ENCODE data around the gene KPTN.

KPTN gene

DNA sequence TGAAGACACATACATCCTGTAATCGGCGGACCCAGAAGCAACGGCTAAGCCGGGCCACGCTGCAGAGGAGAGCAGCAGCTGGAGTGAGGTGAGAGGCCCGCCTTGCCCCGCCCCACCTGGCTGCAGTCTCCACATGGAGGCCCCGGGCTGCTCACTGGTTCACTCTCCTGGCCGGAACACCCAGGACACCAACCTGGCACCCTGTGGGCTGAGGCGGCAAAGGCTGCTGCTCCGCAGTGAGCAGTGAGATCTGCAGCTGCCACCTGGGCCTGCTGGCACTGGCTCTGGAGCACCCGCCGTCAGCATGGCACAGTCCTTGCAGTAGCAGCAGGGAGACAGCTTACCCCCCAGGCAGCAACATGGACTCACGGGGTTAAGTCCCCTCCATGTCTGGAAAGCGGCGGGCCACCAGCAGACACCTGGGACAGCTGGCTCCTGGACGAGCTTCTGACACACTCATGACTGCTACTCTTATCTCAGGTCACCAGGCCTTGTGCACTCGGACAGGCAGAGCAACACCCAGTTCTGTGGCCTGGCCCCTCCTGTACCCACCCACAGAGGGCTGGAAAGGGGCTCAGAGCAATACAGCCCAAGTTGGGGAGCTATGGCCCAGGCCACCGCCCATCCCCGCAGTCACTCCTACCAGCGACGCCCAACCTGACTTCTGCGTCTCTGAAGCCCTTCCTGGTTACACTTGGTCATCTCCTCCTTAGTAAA, 13.2 kb upstream of the KPTN start:
- no peak for FAIRE-seq

DNA sequence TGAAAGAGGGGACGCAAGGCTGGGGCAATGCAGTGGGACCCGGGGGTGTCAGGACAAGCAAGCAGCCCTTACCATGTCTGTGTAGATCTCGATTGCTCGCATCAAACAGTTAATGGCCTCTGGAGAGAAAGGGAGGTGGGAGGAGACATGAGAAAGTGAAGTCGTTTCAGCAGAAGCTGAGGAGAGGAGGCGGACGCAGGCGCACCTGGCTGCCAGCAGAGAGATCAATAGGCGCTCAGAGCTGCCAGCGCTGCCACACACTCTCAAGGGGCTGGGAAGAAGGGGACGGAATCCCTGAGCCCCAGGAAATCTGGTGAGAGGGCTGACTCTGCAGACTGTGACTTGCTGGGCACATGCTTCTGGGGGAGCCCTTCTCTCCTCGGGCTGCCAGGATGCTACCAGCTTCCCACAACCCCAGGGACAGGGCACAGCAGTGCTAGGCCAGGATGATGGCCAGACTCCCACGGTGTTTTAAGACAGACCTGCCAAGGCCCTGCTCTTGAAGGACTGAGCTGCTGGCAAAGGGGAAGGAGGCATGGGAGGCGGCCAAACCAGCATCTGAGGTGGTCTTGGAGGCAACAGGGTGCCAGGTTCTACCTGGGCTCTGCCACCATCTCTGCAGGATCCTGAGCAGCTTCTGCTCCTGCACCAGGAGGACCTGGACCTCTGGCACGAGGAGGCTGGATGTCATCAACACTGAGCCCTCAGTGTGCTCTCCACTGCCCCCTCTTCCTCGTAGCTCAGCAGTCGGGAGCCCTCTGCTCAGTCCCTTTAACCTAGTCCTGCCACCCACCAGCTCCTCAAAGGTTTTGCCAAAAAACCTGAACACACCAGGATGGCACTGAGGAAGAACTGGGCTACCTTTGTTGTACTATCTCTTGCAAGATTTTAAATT, 11.7 kb upstream of the KPTN start:
- DNase-seq (ENCODE audit: insufficient read length, low spot score) (no peak), FAIRE-seq (no peak)
- TF ChIP-seq, protein P1, sequence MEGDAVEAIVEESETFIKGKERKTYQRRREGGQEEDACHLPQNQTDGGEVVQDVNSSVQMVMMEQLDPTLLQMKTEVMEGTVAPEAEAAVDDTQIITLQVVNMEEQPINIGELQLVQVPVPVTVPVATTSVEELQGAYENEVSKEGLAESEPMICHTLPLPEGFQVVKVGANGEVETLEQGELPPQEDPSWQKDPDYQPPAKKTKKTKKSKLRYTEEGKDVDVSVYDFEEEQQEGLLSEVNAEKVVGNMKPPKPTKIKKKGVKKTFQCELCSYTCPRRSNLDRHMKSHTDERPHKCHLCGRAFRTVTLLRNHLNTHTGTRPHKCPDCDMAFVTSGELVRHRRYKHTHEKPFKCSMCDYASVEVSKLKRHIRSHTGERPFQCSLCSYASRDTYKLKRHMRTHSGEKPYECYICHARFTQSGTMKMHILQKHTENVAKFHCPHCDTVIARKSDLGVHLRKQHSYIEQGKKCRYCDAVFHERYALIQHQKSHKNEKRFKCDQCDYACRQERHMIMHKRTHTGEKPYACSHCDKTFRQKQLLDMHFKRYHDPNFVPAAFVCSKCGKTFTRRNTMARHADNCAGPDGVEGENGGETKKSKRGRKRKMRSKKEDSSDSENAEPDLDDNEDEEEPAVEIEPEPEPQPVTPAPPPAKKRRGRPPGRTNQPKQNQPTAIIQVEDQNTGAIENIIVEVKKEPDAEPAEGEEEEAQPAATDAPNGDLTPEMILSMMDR (IDR thresholded peaks at IDR 0.05; ENCODE audit: insufficient read depth, missing control alignments), result no peak

More for the DNA sequence above, 13.2 kb upstream of the KPTN start:
- DNase-seq (ENCODE audit: insufficient read length, low spot score), result no peak
- TF ChIP-seq, protein P1 (IDR thresholded peaks at IDR 0.05; ENCODE audit: insufficient read depth, missing control alignments), result no peak

DNA sequence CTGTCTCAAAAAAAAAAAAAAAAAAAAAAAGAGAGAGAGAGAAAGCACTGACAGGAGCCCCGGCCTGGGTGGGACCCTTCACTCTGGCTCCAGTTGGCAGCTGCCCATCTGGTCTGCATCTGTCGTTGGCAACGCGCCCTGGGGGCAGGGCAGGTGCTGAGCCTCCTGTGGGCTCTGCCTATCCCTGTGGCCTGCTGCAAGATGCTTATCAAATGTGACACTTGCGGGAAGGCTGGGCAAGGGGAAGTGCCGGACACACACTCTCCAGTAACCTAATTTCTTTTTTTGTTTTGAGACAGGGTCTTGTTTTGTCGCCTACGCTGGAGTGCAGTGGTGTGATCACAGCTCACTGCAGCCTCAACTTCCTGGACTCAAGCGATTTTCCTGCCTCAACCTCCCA, 10.7 kb upstream of the KPTN start:
- FAIRE-seq (no peak), DNase-seq (ENCODE audit: insufficient read length, low spot score) (no peak)
- TF ChIP-seq, protein P1 (IDR thresholded peaks at IDR 0.05; ENCODE audit: insufficient read depth, missing control alignments), result no peak

DNA sequence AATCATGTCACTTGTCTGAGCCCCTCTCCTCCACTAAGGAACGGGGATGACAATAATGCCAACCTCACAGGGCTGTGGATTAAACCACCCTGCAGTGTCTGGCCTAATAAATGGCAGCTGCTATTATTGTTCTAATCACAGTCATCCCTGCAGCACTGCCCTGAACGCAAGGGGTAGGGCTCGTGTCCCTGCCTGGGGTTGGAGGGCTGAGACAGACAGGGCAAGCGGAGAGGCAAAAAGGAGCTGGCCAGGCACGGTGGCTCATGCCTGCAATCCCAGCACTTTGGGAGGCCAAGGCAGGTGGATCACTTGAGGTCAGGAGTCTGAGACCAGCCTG, 10.2 kb upstream of the KPTN start:
- FAIRE-seq (no peak), DNase-seq (ENCODE audit: insufficient read length, low spot score) (no peak)
- TF ChIP-seq, protein P1 (IDR thresholded peaks at IDR 0.05; ENCODE audit: insufficient read depth, missing control alignments), result no peak

DNA sequence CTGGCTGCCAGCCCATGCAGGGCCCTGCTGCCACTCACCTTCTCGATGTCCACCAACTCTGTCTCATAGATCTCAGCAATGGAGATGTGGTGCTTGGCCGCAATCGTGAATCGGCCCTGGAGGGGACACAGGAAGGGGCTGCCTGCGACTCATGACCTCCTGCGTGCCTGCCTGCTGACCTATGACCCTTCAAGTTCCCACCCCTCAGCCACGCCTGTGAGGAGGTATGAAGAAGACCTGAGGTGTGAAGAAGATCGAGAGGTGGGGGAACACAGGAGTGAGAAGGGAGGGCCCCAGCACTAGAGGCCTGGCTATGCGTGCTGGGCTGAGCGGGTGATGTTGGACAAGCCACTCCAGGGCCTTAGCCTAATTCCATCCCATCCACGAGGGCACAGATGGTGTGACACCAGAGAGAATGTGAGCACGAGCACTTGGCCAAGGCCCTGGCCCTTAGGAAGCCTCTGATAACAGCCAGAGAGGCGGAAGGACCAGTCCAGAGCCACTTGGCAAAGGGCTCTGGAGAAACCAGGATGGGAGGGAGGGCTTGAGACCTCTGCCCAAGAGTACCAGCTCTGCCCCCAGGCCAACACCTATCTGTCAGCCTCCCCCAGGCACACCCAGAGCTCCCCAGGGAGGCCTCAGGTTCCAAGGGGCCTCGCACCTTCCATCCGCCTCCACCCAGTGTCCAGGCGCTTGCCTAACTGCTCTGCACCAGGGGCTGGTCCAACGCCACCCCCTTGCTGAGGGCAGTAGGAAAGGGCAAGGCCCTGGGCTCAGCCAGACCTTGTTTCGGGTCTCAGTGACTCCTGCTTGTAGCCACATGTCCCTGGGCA, 9.6 kb upstream of the KPTN start:
- TF ChIP-seq, protein P1 (IDR thresholded peaks at IDR 0.05; ENCODE audit: insufficient read depth, missing control alignments), result no peak
- FAIRE-seq, result no peak
- DNase-seq (ENCODE audit: insufficient read length, low spot score), result no peak

DNA sequence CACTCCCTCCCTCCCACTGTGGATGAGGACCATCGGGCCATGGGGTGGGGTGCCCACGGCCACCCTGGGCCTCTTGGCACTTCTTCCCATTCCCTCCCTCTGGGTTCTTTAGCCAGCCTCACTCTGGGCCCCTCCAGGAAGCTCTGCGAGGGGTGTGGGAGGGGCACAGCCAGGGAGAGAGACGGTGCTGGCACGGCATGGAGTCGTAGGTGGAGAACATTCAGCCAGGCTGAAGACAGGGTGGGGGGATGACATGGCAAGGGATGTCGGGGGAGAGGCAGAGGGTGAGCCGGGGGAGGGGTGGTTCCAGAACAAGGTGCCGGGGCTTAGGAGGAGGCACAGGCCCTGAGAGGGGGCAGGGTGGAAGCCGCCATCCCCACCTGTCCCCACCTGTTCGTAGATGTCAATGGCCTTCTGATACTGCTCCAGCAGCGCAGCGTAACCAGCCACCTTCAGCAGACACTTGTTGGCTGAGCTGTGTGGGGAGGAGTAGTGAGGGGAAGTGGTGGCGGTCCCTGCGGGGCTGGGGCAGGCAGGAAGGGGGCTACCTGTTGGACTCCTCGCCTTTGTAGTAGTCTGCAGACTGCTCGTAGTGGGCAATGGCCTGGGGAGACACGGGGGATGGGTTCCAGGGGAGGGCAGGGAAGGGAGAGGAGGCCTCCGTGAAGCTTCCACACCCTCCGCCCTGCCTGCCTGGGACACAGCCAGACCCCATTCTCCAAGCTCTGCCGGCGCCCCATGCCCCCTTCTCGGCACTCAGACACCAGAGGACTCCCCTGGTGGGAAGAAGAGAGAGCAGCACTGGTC, 8.8 kb upstream of the KPTN start:
- TF ChIP-seq, protein P1 (IDR thresholded peaks at IDR 0.05; ENCODE audit: insufficient read depth, missing control alignments), result no peak
- FAIRE-seq (no peak), DNase-seq (ENCODE audit: insufficient read length, low spot score) (no peak)

Measured in D721Med (cell line).